Type B pancreatic cell (in vitro differentiated cells): ENCODE results near the gene FMN1. TPM values are rescaled to one million over a fixed set of nuclear protein-coding genes. Genes with fewer than 3 reads are reported as not detected.

ENCODE experiments used
- DNase-seq: peaks from one replicate; pipeline ENCODE4 v3.0.0; 2021; ENCODE audit warnings: mixed read lengths; ENCODE audit not compliant: unreplicated experiment; ENCODE audit errors: extremely low spot score
- H3K27ac Mint-ChIP-seq: 2 replicates; pipeline ENCODE4 v1.8.0; 2021; ENCODE audit warnings: mild to moderate bottlenecking, mixed read lengths
- H3K27me3 Mint-ChIP-seq: 2 replicates; pipeline ENCODE4 v1.8.0; 2021; ENCODE audit warnings: mixed read lengths
- H3K36me3 Mint-ChIP-seq: 2 replicates; pipeline ENCODE4 v1.8.0; 2021; ENCODE audit warnings: mixed read lengths
- H3K4me1 Mint-ChIP-seq: one replicate; pipeline ENCODE4 v1.8.0; 2021; ENCODE audit warnings: mixed read lengths; ENCODE audit not compliant: unreplicated experiment
- H3K4me3 Mint-ChIP-seq: 2 replicates; pipeline ENCODE4 v1.8.0; 2021; ENCODE audit warnings: mild to moderate bottlenecking, mixed read lengths
- H3K9me3 Mint-ChIP-seq: 2 replicates; pipeline ENCODE4 v1.8.0; 2021; ENCODE audit warnings: mixed read lengths
- total RNA-seq: library from RNA; stranded (reverse); gene quantifications from 2 replicates; pipeline ENCODE4 v1.2.1, GENCODE V29; 2021; ENCODE audit warnings: low replicate concordance
- TF ChIP-seq, protein P1 (sequence below): fragments of 200-600 bp; sonication (generic); conservative IDR thresholded peaks from 2 replicates; pipeline ENCODE4 v1.5.0; 2021; ENCODE audit warnings: antibody characterized with exemption, mild to moderate bottlenecking

FMN1 gene
- total RNA-seq, 1 donor from 2014 or later = 22.1 TPM

DNA sequence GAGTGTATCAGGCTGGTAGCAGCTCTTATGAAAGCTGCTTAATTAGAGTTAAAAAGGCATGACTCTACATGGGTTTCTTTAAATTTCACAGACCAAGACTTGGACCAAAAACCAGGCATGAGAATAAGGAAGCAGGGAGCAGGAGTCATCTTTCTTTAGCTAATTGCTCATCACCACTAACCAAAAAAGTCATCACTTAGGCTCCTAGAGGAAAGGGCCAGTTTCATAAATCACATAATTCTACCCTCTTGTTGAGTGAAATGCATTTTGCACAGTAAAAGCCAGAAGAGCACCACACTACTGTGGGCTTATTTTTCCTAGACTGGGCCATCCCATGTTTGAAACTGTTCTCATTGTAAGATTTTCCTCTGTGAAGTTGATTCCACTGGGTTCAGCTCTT lies 301.1 kb downstream of the FMN1 start:
- H3K9me3 Mint-ChIP-seq = peaks cover 5% of the 10 kb centered on the region
- H3K27ac Mint-ChIP-seq = no peak overlapping the region
- TF ChIP-seq, protein P1, sequence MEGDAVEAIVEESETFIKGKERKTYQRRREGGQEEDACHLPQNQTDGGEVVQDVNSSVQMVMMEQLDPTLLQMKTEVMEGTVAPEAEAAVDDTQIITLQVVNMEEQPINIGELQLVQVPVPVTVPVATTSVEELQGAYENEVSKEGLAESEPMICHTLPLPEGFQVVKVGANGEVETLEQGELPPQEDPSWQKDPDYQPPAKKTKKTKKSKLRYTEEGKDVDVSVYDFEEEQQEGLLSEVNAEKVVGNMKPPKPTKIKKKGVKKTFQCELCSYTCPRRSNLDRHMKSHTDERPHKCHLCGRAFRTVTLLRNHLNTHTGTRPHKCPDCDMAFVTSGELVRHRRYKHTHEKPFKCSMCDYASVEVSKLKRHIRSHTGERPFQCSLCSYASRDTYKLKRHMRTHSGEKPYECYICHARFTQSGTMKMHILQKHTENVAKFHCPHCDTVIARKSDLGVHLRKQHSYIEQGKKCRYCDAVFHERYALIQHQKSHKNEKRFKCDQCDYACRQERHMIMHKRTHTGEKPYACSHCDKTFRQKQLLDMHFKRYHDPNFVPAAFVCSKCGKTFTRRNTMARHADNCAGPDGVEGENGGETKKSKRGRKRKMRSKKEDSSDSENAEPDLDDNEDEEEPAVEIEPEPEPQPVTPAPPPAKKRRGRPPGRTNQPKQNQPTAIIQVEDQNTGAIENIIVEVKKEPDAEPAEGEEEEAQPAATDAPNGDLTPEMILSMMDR = no peak
- H3K36me3 Mint-ChIP-seq = peaks cover 17% of the 10 kb centered on the region
- H3K4me3 Mint-ChIP-seq = no peak overlapping the region
- DNase-seq = no peak
- peaks cover under 1% of the 10 kb centered on the region for H3K4me1 Mint-ChIP-seq
- H3K27me3 Mint-ChIP-seq = no peaks in the 10 kb centered on the region

DNA sequence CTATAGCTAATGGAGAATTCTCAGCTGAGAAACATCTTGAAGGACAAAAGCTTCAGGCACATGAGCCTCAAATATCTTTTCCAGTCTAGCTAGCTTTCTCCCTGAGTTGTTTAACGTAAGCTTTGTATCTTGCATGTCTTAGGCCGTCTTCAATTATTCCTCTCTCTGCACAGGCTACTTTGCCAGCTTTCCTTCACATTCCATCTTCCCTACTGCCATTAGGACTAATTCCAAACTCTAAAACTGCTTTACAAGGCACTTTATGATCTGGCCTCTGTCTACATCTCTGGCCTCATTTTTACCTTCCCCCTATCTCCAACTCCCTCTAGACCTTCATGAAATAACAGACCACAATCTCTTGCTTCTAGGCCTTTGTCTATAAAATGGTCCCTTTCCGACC lies 305.3 kb downstream of the FMN1 start:
- DNase-seq = no peak
- no peak overlapping the region for H3K4me3 Mint-ChIP-seq
- H3K9me3 Mint-ChIP-seq = peaks cover 5% of the 10 kb centered on the region
- no peaks in the 10 kb centered on the region for H3K27me3 Mint-ChIP-seq
- H3K36me3 Mint-ChIP-seq = peaks cover 4% of the 10 kb centered on the region
- peaks cover 21% of the 10 kb centered on the region for H3K4me1 Mint-ChIP-seq
- no peak overlapping the region for H3K27ac Mint-ChIP-seq
- TF ChIP-seq, protein P1 = no peak

DNA sequence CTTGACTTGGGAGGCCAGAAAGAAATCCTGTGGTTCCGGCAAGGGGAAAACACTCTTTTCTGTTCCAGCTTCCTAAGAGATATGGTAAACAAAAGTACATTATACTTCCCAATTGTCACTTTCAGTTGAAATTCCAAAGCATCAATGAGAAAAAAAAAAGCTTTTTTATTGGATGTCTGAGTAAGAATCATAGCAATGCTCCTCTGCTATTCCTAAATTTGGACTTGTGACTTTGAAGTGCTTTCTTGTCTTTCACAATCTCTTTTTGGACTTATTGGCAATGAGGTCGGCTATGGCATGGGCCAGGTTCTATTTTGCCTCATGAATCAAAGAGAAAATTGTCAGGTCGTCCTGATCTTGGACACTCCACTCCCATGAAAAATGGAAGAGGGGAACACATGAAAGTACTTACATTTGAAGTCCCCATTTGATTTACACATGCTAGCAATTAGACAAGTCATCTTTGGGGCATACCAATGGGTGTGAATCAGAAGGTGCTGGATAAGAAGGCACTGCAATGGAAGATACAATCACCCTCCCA lies 306.2 kb downstream of the FMN1 start:
- no peak overlapping the region for H3K4me3 Mint-ChIP-seq
- no peaks in the 10 kb centered on the region for H3K36me3 Mint-ChIP-seq
- DNase-seq = no peak
- no peak overlapping the region for H3K27ac Mint-ChIP-seq
- peaks cover 21% of the 10 kb centered on the region for H3K4me1 Mint-ChIP-seq
- TF ChIP-seq, protein P1 = no peak
- peaks cover 5% of the 10 kb centered on the region for H3K9me3 Mint-ChIP-seq
- H3K27me3 Mint-ChIP-seq = no peaks in the 10 kb centered on the region

DNA sequence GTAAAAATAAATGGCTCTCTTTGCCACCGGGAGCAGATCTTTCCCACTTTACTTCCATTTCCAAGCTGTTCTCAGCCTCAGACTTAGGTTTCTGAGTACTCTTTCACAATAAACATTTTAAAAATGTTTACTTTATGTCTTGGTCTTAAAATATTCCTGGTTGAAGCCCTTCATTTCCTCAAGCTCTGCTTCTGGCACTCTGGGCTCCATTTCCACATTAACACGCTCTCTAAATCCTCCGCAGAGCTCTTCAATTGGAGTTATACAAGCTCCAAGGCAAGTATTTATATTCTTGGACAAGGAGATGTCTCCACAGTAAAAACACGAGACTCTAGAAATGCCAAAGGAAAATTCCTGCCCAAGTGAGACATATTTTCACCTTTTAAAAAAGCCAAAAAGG lies 307.4 kb downstream of the FMN1 start:
- Mint-ChIP-seq H3K27me3 (no peaks in the 10 kb centered on the region), H3K4me3 (no peak overlapping the region), H3K36me3 (no peaks in the 10 kb centered on the region), H3K4me1 (peaks cover 21% of the 10 kb centered on the region), H3K9me3 (no peaks in the 10 kb centered on the region), H3K27ac (no peak overlapping the region)
- no peak for DNase-seq
- TF ChIP-seq, protein P1 = no peak

DNA sequence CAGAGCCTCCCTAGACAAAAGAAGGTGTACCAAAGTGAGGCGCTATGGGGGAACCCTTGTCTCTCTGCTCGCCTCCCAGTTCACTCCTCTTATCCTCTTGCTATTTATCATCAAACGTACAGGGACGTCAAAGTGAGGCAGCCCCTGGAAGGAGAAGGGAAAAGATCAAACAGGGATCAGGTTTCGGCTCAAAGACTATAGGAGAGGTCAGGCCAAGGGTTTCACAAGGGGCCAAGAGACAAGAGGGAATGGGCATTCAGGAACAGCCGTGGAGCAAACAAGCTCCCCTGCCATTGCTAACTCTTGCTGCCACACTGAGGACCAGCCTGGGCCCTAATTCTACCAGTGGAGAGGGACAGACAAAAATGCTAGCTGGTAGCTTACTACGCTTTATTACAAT lies 308.1 kb downstream of the FMN1 start:
- H3K9me3 Mint-ChIP-seq = no peaks in the 10 kb centered on the region
- H3K27ac Mint-ChIP-seq = no peak overlapping the region
- no peak for DNase-seq
- H3K27me3 Mint-ChIP-seq = no peaks in the 10 kb centered on the region
- TF ChIP-seq, protein P1 = no peak
- H3K36me3 Mint-ChIP-seq = no peaks in the 10 kb centered on the region
- peaks cover 21% of the 10 kb centered on the region for H3K4me1 Mint-ChIP-seq
- no peak overlapping the region for H3K4me3 Mint-ChIP-seq

DNA sequence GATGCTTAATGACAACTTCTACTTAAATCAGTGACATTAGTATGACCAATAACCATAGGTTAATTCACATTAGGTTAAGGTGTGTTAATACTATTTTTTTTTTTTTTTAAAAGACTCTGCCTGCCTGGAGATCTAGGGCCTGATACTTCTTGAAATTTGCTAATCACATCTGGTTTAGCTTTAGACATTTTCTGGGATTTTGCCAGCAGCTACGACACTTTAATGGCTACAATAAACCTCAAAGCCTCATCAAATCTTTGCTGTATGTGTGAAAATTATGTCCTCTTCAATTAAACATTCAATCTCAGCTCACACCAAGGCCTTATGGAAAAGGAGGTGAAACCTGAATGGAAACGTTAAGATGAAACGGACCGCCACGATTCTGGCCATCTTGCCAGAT lies 308.8 kb downstream of the FMN1 start:
- Mint-ChIP-seq H3K27ac (no peak overlapping the region), H3K4me3 (no peak overlapping the region), H3K27me3 (no peaks in the 10 kb centered on the region), H3K9me3 (no peaks in the 10 kb centered on the region), H3K4me1 (peaks cover 21% of the 10 kb centered on the region), H3K36me3 (no peaks in the 10 kb centered on the region)
- TF ChIP-seq, protein P1 = no peak
- DNase-seq = no peak
